Measurements from ENCODE around the gene TGFB3. TPM values are rescaled to one million over a fixed set of nuclear protein-coding genes. Genes with fewer than 3 reads are reported as not detected.
A peak's percentile ranks its signal among the peaks of the same experiment; 100 is the strongest.

TGFB3 gene
- total and polyA plus RNA-seq, 2 donors (not counting 3 experiments of a cell fraction or from before 2014, with no cell fraction given): 5.3 to 5.4 TPM

- dilution Hi-C loops (cut with MboI; ENCODE audit: extremely low pct_ligation_motif_present, low sequenced_read_pairs): loop anchor here (25.0 kb wide), 1 partner anchor 267 kb away; no protein-coding TSS in a partner anchor
- POLR2A ChIA-PET: no interaction called here
- DNase-seq (ENCODE audit: low read depth, low spot score): no peak
Measured at GRCh38 chr14:75979071-75979571, 2.7 kb downstream of the TGFB3 start.

More at GRCh38 chr14:75979071-75979571, 2.7 kb downstream of the TGFB3 start:
- Histone ChIP-seq H3K27ac (ENCODE audit: insufficient read depth, low read depth, low read length) (no peak overlapping the region), H2AFZ (ENCODE audit: low read depth, low read length) (no peak overlapping the region), H3K4me3 (replicated peaks in 1 of 3; ENCODE audit: insufficient read depth in 1 of 3, low read depth in 1 of 3, low read length in 3 of 3) (no peak overlapping the region), H3K9me3 (replicated peaks; ENCODE audit: control insufficient read depth, insufficient read depth, low read length) (no peaks in the 10 kb centered on the region), H3K9me1 (replicated peaks; ENCODE audit: control insufficient read depth, extremely low read depth, insufficient read depth, low read length) (no peaks in the 10 kb centered on the region), H3K79me2 (ENCODE audit: control insufficient read depth, insufficient read depth, low read length) (no peaks in the 10 kb centered on the region), H4K20me1 (replicated peaks; ENCODE audit: control insufficient read depth, extremely low read depth, insufficient read depth, low read length) (no peaks in the 10 kb centered on the region), H3K4me1 (ENCODE audit: control insufficient read depth, extremely low read depth, insufficient read depth, low read length) (peaks cover 13% of the 10 kb centered on the region), H3K4me2 (ENCODE audit: insufficient read depth, low read length) (no peak overlapping the region), H3K27me3 (ENCODE audit: control insufficient read depth in 2 of 2, insufficient read depth in 2 of 2, low read length in 2 of 2) (no peaks in the 10 kb centered on the region), H3K9ac (replicated peaks; ENCODE audit: extremely low read depth, insufficient read depth, low read length) (no peak overlapping the region), H3K36me3 (ENCODE audit: control insufficient read depth in 2 of 2, extremely low read depth in 1 of 2, insufficient read depth in 2 of 2, low read length in 2 of 2) (no peaks in the 10 kb centered on the region)
- CTCF ChIA-PET: interaction anchor here (0.6 to 12.4 kb wide), 42 partner anchors 9 to 401 kb away, joined by 3 to 617 read pairs (median 4); partner anchors contain the start of genes ERG28 and TTLL5
- intact Hi-C loops (cut with micrococcal nuclease): no loop called here
- FAIRE-seq: peak; percentile 37
- BruUV-seq (replicated peaks): no TSS peak
- TF ChIP-seq POLR2AphosphoS5 (IDR thresholded peaks at IDR 0.05; ENCODE audit: insufficient read depth, low read depth, low read length) (no peak), CTCF (IDR thresholded peaks at IDR 0.05; ENCODE audit: extremely low read depth in 1 of 2, insufficient read depth in 1 of 2, low read depth in 1 of 2, low read length in 2 of 2) (peak; percentile 51 to 69), FOS (IDR thresholded peaks at IDR 0.05; ENCODE audit: borderline replicate concordance, insufficient read depth, low read length) (no peak)
